ENCODE results near the gene RMND5B. TPM values are rescaled to one million over a fixed set of nuclear protein-coding genes. Genes with fewer than 3 reads are reported as not detected.
"Not testable (repeated sequence)": the region's sequence is repeated elsewhere in the genome, so short reads cannot be mapped to it uniquely, and the experiment has no call there.

The RMND5B gene, protein sequence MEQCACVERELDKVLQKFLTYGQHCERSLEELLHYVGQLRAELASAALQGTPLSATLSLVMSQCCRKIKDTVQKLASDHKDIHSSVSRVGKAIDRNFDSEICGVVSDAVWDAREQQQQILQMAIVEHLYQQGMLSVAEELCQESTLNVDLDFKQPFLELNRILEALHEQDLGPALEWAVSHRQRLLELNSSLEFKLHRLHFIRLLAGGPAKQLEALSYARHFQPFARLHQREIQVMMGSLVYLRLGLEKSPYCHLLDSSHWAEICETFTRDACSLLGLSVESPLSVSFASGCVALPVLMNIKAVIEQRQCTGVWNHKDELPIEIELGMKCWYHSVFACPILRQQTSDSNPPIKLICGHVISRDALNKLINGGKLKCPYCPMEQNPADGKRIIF
- 51.6 TPM for total RNA-seq

- H3K9me3 ChIP-seq = no peaks in the 10 kb centered on the region
- H3K27me3 ChIP-seq = no peaks in the 10 kb centered on the region
- TF ChIP-seq POLR2AphosphoS5 (IDR thresholded peaks at IDR 0.05; ENCODE audit: insufficient read depth in 1 of 2, low read depth in 1 of 2) (peak in 1 of 2 donors; percentile 73), POLR2A (IDR thresholded peaks at IDR 0.05) (no peak)
- H3K4me3 ChIP-seq = peak within 1 kb of the TSS; percentile 62 to 85
- peak within 1 kb of the TSS; percentile 83 for H3K27ac ChIP-seq
- peaks cover 18% of the 10 kb centered on the region for H3K4me1 ChIP-seq
- no peak for DNase-seq (ENCODE audit: extremely low spot score in 2 of 2)
- H3K36me3 ChIP-seq = peaks cover 0 to 12% of the 10 kb centered on the region in 2 donors
- intact Hi-C loops (cut with DNase I) = no loop called here
These were observed at the start of gene RMND5B for GRCh38 chr5:178130576-178131445. TSS of gene RMND5B (plus strand) at chr5:178131014. CDS start at chr5:178138120, 7,106 bp downstream.

GRCh38 chr5:178081571-178082243 is 49.1 kb upstream of the RMND5B start:
- intact Hi-C loops (cut with DNase I) = no loop called here
- Histone ChIP-seq H3K4me1 (no peaks in the 10 kb centered on the region), H3K36me3 (no peaks in the 10 kb centered on the region), H3K4me3 (no peak overlapping the region), H3K27ac (no peak overlapping the region), H3K27me3 (no peaks in the 10 kb centered on the region), H3K9me3 (no peaks in the 10 kb centered on the region)
- no peak for DNase-seq (ENCODE audit: extremely low spot score in 2 of 2)
- TF ChIP-seq POLR2AphosphoS5 (IDR thresholded peaks at IDR 0.05; ENCODE audit: insufficient read depth in 1 of 2, low read depth in 1 of 2) = no peak
- TF ChIP-seq POLR2A (IDR thresholded peaks at IDR 0.05) = no peak
- no peak for TF ChIP-seq CTCF (IDR thresholded peaks at IDR 0.05)

DNA sequence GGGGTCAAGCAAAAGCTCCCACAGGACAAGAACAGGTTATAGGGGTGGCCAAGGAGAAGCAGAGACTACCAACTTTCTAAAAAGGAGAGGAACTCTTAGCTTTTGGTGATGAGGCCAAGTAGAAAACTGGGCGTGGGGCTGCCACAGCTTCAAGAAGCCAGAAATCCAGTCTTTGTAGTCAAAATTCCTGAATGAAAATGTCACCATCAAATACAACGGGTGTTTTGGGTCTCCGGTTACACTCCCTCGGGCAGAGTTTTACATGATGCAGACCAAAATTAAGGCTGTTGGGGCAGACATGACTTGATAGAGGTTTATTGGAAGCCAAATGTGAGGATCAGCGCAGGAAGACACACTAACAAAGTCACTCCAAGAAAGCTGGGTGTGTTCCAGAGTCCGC is 46.9 kb upstream of the RMND5B start:
- H3K27me3 ChIP-seq = no peaks in the 10 kb centered on the region
- no peak for TF ChIP-seq POLR2AphosphoS5 (IDR thresholded peaks at IDR 0.05; ENCODE audit: insufficient read depth in 1 of 2, low read depth in 1 of 2)

DNA sequence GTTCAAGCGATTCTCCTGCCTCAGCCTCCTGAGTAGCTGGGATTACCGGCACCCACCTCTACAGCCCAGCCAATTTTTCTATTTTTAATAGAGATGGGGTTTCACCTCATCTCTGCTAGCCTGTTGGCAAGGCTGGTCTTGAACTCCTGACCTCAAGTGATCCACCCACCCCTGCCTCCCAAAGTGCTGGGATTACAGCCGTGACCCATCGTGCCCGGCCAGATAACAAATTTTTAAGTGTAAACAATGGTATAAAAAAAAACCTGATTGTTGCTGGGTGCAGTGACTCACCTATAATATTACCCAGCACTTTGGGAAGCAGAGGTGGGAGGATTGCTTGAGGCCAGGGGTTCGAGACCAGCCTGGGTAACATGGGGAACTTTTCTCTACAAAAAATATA is 45.5 kb upstream of the RMND5B start:
- Histone ChIP-seq H3K27me3 (no peaks in the 10 kb centered on the region), H3K4me1 (no peaks in the 10 kb centered on the region), H3K36me3 (no peaks in the 10 kb centered on the region), H3K27ac (no peak overlapping the region), H3K9me3 (no peaks in the 10 kb centered on the region), H3K4me3 (no peak overlapping the region)
- TF ChIP-seq POLR2AphosphoS5 (IDR thresholded peaks at IDR 0.05; ENCODE audit: insufficient read depth in 1 of 2, low read depth in 1 of 2) (no peak), CTCF (IDR thresholded peaks at IDR 0.05) (no peak), POLR2A (IDR thresholded peaks at IDR 0.05) (no peak)
- intact Hi-C loops (cut with DNase I) = no loop called here
- no peak for DNase-seq (ENCODE audit: extremely low spot score in 2 of 2)

More for the DNA sequence above, 46.9 kb upstream of the RMND5B start:
- intact Hi-C loops (cut with DNase I) = no loop called here
- Histone ChIP-seq H3K36me3 (no peaks in the 10 kb centered on the region), H3K4me3 (no peak overlapping the region), H3K4me1 (no peaks in the 10 kb centered on the region), H3K9me3 (no peaks in the 10 kb centered on the region), H3K27ac (no peak overlapping the region)
- DNase-seq (ENCODE audit: extremely low spot score in 2 of 2) = no peak

DNA sequence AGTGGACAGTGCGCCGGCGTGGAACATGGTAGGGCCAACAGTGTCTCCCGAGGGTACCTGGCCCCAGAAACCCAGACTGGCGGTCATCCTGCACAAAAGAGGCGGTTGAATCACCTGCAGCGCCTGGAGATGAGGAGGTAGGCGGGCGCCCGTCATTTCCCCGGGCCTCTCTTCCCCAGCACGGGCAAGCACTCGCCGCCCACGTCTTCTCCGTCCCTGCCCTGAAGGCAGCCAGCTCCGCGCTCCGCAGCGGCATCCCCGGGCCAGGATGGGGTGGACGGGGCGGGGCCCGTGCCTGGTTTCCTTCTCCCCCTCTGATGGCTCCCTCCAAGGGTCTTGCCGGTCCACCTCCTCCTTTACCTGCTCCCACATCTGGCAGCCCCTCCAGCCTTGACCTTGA is 44.5 kb upstream of the RMND5B start:
- Histone ChIP-seq H3K27me3 (no peaks in the 10 kb centered on the region), H3K27ac (no peak overlapping the region), H3K9me3 (no peaks in the 10 kb centered on the region), H3K4me1 (no peaks in the 10 kb centered on the region), H3K4me3 (no peak overlapping the region), H3K36me3 (no peaks in the 10 kb centered on the region)
- DNase-seq (ENCODE audit: extremely low spot score in 2 of 2) = no peak
- intact Hi-C loops (cut with DNase I) = no loop called here
- TF ChIP-seq POLR2AphosphoS5 (IDR thresholded peaks at IDR 0.05; ENCODE audit: insufficient read depth in 1 of 2, low read depth in 1 of 2) = no peak
- no peak for TF ChIP-seq CTCF (IDR thresholded peaks at IDR 0.05)
- no peak for TF ChIP-seq POLR2A (IDR thresholded peaks at IDR 0.05)

GRCh38 chr5:178087199-178087598 is 43.6 kb upstream of the RMND5B start:
- H3K4me3 ChIP-seq; H3K9me3 ChIP-seq; intact Hi-C loops (cut with DNase I); H3K4me1 ChIP-seq; DNase-seq (ENCODE audit: extremely low spot score in 2 of 2); H3K36me3 ChIP-seq; H3K27me3 ChIP-seq; H3K27ac ChIP-seq: not testable (repeated sequence)

All from vagina (tissue), 2 donors.